C4-2B (cell line): Measurements from ENCODE around the gene ANKRD53.

Experiments used
- H3K27ac ChIP-seq: fragments of 450-650 bp; 2 replicates; pipeline ENCODE4 v1.5.1; 2017
- ZFX ChIP-seq: fragments of 450-650 bp; IDR thresholded peaks from 2 replicates; pipeline ENCODE4 v1.6.1; 2017
- TF ChIP-seq, protein P1 (sequence below): fragments of 450-650 bp; conservative IDR thresholded peaks from 2 replicates; pipeline ENCODE4 v1.5.1; 2017; ENCODE audit warnings: mild to moderate bottlenecking

Gene ANKRD53

GRCh38 chr2:70964133-70964532 lies 14.3 kb upstream of the ANKRD53 start:
- TF ChIP-seq, protein P1, sequence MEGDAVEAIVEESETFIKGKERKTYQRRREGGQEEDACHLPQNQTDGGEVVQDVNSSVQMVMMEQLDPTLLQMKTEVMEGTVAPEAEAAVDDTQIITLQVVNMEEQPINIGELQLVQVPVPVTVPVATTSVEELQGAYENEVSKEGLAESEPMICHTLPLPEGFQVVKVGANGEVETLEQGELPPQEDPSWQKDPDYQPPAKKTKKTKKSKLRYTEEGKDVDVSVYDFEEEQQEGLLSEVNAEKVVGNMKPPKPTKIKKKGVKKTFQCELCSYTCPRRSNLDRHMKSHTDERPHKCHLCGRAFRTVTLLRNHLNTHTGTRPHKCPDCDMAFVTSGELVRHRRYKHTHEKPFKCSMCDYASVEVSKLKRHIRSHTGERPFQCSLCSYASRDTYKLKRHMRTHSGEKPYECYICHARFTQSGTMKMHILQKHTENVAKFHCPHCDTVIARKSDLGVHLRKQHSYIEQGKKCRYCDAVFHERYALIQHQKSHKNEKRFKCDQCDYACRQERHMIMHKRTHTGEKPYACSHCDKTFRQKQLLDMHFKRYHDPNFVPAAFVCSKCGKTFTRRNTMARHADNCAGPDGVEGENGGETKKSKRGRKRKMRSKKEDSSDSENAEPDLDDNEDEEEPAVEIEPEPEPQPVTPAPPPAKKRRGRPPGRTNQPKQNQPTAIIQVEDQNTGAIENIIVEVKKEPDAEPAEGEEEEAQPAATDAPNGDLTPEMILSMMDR, result no peak
- TF ChIP-seq ZFX, result no peak
- H3K27ac ChIP-seq, result no peak overlapping the region

DNA sequence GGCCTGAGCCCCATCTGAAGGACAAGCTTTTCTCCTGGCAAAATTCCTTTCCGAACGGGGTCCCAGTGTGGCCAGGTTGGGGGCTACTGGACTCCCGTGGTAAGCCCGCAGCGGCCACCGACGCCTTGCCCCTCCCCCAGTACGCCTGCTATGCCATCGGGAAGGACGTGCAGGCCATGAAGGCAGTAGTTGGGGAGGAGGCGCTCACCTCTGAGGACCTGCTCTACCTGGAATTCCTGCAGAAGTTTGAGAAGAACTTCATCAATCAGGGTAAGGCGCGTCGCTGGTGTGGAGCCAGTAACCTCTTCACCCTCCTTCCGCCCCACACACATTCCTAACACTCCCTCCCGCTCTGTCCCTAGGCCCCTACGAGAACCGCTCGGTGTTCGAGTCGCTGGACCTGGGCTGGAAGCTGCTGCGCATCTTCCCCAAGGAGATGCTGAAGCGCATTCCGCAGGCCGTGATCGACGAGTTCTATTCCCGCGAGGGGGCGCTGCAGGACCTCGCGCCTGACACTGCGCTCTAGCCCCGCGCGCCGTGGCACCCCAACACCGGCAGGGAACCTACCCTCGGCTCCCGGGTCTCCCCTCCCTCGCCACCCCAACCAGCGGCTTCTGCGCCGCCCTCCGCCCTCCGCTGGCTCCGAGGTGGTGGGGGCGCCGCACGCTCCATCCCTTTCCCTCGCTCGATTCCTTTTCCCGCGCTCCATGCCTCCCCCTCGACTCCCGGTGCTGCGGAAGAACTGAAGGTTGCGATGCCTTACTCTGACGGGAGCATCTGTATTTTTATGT lies 13.6 kb upstream of the ANKRD53 start:
- TF ChIP-seq, protein P1, result peak; percentile 69
- no peak for TF ChIP-seq ZFX
- no peak overlapping the region for H3K27ac ChIP-seq

DNA sequence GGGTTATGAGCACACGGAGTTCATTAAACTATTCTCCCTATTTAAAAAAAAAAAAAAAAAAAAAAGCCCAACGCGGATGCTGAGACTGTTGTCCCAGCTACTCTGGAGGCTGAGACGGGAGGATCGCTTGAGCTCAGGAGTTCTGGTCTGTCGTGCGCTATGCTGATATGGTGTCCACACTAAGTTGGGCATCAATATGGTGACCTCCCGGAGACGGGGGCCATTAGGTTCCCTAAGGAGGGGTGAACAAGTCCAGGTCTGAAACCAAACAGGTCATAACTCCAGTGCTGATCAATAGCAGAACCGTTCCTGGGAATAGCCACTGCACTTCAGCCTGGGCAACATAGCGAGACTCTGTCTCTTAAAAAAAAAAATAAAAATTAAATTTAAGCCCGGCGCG lies 12.9 kb upstream of the ANKRD53 start:
- TF ChIP-seq, protein P1, result no peak
- no peak for TF ChIP-seq ZFX
- H3K27ac ChIP-seq, result no peak overlapping the region

- no peak overlapping the region for H3K27ac ChIP-seq
- no peak for TF ChIP-seq ZFX
- TF ChIP-seq, protein P1, result no peak
Measured at GRCh38 chr2:70966681-70967080, 11.7 kb upstream of the ANKRD53 start.

GRCh38 chr2:70967189-70967588 lies 11.2 kb upstream of the ANKRD53 start:
- no peak overlapping the region for H3K27ac ChIP-seq
- TF ChIP-seq, protein P1, result no peak
- no peak for TF ChIP-seq ZFX

DNA sequence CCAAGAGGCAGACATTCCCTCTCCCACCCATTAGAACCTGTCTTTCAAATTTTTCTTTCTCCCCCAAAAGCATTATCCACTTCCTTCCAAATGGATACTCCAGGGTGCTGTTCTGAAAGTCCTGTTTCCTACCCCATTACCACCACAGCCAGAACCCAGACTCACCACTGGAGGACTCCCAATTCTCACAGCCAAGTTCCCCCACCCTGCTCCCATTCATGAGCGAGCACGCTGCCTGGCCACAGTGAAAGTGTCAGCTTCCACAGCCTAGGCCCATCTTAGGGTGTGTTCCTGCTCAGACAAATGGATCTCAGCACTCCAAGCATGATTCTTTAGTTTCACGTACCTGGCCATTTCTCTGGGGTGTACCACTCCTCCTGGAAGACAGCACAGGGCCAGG lies 3.8 kb upstream of the ANKRD53 start:
- TF ChIP-seq, protein P1, result no peak
- no peak for TF ChIP-seq ZFX
- H3K27ac ChIP-seq, result no peak overlapping the region

GRCh38 chr2:70975237-70975636 lies 3.2 kb upstream of the ANKRD53 start:
- no peak for TF ChIP-seq ZFX
- TF ChIP-seq, protein P1, result no peak
- no peak overlapping the region for H3K27ac ChIP-seq
